ENCODE data around the gene SSTR3.

The SSTR3 gene

DNA sequence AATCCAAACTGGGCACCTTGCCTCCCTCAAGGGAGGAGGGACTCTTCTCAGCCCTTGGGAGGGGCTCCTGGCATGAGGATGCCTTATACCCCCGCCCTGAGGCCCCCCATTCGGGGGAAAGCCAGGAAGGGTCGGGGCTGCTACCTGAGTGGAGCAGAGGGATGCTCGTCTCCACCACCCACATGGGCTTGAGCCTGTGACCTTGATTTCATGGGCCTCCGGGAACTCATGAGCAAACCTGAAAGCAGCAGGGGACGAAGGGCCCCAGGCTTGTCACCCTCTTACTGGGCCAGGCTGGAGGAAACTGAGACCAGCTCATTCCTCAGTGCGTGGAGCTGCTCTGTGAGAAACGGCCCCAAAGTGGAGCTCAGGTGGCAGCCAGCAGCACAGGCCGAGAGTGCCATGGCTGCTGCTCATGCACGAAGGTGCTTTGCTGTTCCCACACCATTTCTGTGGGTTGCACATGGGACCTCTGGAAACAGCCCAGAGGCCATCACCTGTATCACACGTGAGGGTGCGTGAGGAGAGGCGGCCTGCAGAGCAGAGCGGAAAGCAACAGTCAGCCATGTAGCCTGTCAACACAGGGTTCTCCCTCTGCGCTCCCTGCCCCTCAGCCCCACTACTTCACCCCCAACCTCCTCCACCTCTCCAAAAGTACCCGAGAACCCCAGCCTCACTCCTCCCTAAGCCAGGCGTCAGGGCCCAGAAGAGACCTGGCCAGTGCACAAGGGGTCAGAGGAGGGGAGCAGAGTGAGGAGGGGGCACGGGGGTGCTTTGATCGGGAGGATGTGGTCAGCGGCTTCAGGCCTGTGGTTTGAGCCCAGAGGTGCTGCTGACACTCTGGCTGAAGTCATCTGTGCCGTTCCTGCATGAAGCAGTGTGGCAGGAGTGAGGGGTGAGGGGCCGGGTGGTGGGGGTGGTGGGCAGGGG, 48.4 kb downstream of the SSTR3 start:
- no peak for DNase-seq

DNA sequence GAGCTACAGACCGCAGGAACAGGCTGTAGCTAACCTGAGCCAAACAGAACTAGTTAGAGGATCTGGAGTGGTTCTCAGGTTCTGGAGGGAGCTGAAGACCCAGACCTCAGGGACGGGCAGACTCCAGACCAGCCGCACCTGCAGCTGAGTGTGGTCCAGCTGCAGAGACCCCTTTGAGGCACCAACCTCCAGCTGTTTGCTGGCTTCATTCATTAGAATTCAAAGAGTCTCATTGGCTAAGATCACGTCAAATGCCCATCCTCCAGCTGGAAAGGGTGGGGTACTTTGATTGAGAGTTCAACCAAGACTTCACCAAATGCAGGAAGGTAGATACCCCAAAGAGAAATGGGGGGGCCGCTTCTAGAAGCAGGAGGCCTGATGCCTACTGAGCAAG, 49.2 kb downstream of the SSTR3 start:
- no peak for DNase-seq

DNA sequence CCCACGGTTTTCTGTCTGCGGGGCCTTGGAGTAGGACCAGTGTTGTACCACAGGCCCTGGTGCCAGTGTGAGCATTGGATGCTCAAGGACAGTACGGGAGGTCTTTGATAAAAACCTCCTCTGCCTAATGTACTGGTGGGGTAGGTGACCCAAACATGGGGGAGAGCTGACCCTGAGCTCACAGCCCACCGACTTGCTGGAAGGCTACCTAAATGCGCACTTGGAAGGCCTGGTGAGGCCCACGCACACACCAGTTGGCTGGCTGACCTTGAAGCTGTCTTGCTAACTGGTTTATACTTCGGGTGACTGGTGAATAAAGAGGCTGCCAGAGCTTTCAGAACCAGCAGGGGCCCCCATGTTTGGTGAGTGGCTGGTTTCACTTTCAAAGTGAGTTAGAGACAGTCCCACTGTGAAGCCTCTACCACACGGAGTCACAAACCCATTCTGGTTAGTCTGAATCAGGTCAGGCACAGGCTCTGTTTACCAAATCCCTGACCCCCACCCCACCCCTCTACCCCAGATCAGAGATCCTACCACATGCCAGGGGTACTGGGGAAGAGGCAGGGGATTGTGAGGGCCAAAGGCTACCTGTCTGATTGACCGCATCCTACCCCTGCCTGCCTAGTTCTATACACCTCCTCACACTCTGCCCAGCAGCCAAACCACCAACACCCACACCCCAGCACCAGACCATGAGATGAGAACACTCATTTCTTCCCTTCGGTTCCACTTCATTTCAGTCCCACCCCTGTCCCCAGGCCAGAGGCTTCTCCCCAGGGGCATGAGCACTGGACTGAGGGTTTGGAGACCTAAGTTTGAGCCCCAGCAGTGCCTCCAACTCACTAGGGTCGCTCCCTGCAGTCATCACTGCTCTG, 49.8 kb downstream of the SSTR3 start:
- no peak for DNase-seq

DNA sequence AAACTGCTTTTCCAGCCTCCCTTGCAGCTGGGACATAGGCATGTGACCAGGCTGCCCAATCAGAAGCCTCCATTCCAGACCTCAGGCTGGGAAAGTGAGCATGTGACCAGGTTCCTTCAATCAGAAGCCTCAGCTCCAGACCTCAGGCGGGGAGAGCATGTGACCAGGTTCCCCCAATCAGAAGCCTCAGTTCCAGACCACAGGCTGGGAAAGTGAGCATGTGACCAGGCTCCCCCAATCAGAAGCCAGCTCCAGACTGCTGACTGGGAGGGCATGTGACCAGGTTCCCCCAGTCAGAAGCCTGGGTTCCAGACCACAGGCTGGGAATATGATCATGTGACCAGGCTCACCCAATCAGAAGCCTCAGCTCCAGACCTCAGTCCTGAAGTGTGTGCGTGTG, 50.8 kb downstream of the SSTR3 start:
- DNase-seq = no peak

DNA sequence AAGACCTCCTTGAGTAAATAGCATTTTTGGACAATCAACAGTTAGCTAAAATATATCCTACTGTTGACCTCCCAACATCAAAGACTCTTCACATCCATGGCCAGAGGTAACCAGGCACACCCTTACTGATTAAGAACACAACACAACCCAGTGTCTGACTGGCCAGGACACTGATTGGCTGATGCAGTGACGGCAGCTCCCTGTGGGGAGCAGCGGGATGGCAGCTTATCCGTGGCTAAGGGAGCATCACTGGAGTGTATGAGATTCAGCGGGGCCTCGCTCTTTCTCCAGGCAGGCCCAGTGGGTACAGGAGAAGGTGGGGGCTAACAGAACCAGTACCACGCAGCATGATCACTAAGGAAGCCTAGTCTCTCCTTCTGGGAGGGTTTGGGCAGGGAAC, 52.2 kb downstream of the SSTR3 start:
- no peak for DNase-seq

DNA sequence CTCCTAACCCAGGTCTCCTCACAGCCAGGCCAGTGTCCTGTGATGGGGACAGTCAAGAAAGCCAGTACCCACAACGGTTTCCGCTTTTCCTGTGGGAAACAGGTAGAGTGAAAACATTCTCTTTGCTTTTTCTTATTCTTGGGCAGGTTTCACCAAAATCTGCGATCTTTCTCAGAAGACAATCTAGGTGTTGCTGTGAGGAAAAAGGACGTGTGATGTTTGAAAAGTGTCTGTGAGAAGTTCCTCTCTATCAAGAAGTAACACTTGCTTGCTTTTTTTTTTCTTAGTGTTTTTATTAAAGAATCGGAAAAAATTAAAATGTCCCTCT, 53.4 kb downstream of the SSTR3 start:
- no peak for DNase-seq

DNA sequence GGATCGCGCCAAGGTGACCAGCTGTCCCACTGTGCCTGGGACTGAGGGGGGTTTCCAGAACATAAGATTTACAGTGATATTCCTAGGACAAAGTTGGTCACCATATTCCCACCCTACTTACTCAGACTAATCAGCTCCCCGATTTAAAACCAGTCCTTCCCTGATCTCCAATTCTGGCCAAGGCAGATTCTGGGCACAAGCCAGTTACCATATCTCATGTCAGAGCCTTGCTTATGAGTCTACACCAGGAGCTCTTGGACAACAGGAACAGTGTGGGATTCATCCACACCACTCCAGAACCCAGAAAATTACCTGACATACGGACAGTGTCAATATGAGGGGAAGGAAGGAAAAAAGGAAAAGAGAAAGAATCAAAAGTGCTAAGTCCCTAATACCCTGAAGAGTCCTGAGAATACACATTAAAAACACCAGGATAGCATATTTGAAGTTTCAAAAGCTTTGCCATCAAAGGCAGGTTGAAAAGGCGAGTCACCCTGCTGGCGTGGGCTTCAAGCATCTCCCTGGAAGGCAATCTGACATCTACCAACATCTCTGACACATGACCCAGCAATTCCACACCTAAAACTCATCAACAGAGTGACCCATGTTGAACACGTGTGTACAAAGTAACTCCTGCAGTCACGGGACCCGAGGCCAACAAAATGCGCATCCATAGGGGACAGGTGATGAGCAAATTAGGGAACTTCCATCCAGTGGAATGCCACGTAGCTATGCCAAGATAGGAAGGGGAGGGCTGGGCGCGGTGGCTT, 54.6 kb downstream of the SSTR3 start:
- no peak for DNase-seq

DNA sequence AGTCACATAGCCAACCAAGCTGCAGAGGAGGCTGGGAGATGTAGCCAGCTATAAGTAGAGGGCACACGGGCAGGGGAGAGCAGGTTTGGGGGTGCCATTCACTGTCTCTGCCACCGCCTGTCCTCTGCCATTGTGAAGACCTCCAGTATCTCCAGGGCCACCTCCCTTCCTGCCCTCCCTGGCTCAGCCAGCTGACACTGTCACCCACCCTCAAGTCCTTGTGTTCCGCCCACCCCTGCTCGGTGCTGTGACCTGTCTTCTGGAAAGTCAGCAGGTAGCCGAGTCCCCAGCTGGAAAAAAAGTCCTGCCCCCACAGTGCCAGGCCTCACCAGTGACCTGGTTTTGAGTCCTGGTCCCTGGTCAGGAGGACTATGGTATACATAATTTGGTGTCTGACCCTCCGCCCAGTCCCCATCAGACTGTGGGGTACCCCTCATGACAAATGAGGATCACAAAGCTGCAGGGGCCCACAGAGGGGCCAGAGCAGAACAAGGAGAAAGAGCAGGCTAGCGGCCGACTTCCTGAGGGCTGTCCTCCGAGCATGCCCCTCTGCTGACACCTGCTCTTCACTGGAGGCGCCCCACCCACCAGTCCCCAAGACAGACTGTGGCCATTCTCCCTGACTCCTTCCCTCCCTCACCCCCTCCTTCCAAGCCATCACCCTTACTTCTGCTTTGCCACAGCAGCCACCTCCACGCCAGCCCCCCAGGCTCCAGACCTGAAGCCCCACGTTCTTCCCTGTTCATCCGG, 55.4 kb downstream of the SSTR3 start:
- DNase-seq = no peak

DNA sequence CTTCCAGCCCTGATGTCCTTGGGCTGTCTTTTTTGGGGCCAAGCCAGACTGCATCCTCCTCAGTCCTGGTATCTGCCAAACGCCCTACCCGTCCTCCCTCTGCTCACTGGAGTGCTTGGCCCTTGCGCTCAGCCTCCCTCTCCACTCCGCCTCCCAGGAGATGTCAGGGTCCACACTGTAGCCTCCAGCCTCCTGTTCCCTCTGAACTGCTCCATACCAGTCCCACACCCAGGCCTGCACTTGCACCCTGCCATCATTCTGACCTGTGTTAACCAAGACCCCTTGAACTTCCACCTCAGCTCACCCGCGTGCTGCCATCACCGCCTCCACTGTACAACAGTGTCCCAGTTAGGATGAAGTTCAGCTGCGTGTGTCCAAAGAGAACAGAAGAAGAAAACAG, 56.3 kb downstream of the SSTR3 start:
- DNase-seq = no peak

DNA sequence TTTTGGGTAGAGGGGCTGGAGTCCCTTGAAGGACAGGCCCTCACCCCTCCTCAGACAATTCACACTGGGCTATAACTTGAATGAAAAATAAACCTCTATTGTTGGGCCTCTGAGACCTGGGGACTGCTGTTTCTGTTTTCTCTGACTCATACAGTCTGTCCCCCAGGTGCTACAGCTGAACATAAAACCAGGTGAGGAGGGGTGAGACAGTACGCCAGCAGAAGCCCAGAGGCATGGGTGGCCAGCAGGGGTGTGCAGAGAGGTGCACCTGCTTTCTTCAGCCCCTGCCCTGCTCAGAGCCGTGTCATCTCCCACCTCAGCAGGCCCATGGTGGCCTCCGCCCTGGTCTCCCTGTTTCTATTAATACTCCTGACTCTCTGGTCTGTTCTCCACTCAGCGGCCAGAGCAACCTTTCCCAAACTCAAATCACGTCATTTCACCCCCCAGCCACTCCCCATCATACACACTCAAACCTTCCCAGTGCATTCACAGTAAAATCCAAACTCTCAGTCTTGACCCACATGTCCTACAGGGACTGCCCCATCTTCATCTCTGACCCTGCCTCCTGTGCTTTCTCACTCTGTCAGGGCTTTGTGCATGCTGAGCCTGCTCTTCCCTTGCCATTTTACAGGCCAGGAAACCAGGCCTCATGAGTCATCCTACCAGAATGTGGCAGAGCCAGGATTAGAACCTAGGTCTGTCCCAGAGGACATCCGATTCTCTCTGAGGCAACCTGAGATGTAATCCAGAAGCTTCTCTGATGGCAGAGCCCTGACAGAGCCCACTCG, 57.2 kb downstream of the SSTR3 start:
- no peak for DNase-seq
